IMR-90 (cell line): Measurements from ENCODE around the gene MDP1. TPM values are rescaled to one million over a fixed set of nuclear protein-coding genes. Genes with fewer than 3 reads are reported as not detected.

Experiments used
- ATAC-seq: fragments of 200-7000 bp; cut with Tn5 transposase; 2 replicates; pipeline ENCODE4 v1.9.1; 2020; ENCODE audit warnings: low read depth, mild to moderate bottlenecking, moderate library complexity
- BruUV-seq: library from RNA; stranded (reverse); fragments of 400-500 nt; replicated peaks from 2 replicates; lab custom pipeline; 2021; lab: Mats Ljungman, UMichigan
- CTCF ChIA-PET: fragments of 300-600 bp; formaldehyde crosslinking; extraction: SDS; loops from one replicate; lab custom pipeline; 2021; ENCODE audit warnings: antibody characterized with exemption; lab: Yijun Ruan, JAX
- POLR2A ChIA-PET: fragments of 300-600 bp; sonication (Branson Sonifier 250); formaldehyde crosslinking; loops from one replicate; lab custom pipeline; 2022; ENCODE audit warnings: antibody characterized with exemption; ENCODE audit not compliant: unreplicated experiment; lab: Charles Lee
- DNase-seq: peaks from one replicate; pipeline ENCODE4 v3.0.0; 2013
- H2AFZ ChIP-seq: replicated peaks from 2 replicates; pipeline ENCODE3; 2013; ENCODE audit warnings: low read length, mild to moderate bottlenecking; ENCODE audit not compliant: poor library complexity
- H2AK5ac ChIP-seq: 2 replicates; pipeline ENCODE4 v1.6.1; 2013; ENCODE audit warnings: low read depth, low read length, inconsistent platforms
- H2AK9ac ChIP-seq: replicated peaks from 2 replicates; pipeline ENCODE3; 2013; ENCODE audit warnings: mild to moderate bottlenecking, low read depth, low read length, moderate library complexity; ENCODE audit not compliant: poor library complexity
- H2BK120ac ChIP-seq: 2 replicates; pipeline ENCODE4 v1.6.1; 2013; ENCODE audit warnings: low read depth, low read length, inconsistent platforms
- H2BK15ac ChIP-seq: 3 replicates; pipeline ENCODE4 v1.6.1; 2013; ENCODE audit warnings: low read depth, low read length, inconsistent platforms
- H2BK20ac ChIP-seq: 2 replicates; pipeline ENCODE4 v1.6.1; 2013; ENCODE audit warnings: low read depth, mild to moderate bottlenecking, inconsistent platforms, low read length, moderate library complexity
- H2BK5ac ChIP-seq: 2 replicates; pipeline ENCODE4 v1.6.1; 2013; ENCODE audit warnings: mild to moderate bottlenecking, low read depth, low read length, inconsistent platforms; ENCODE audit not compliant: poor library complexity, severe bottlenecking
- H3K14ac ChIP-seq: replicated peaks from 2 replicates; pipeline ENCODE4 v1.6.1; 2013; ENCODE audit warnings: low read depth, low read length, inconsistent platforms
- H3K18ac ChIP-seq: 2 replicates; pipeline ENCODE4 v1.6.1; 2013; ENCODE audit warnings: low read depth, low read length, control low read depth
- H3K23ac ChIP-seq: 2 replicates; pipeline ENCODE4 v1.6.1; 2013; ENCODE audit warnings: low read depth, low read length, inconsistent platforms
- H3K27ac ChIP-seq: 2 replicates; pipeline ENCODE4 v1.5.1; 2013; ENCODE audit warnings: mild to moderate bottlenecking, control low read depth, low read length; ENCODE audit not compliant: insufficient read depth
- H3K27me3 ChIP-seq: 2 replicates; pipeline ENCODE4 v1.6.1; 2013; ENCODE audit warnings: low read length; ENCODE audit not compliant: control insufficient read depth, insufficient read depth
- H3K36me3 ChIP-seq: 2 replicates; pipeline ENCODE4 v1.6.1; 2013; ENCODE audit warnings: low read length, mixed read lengths; ENCODE audit not compliant: control insufficient read depth, insufficient read depth
- H3K4ac ChIP-seq: 2 replicates; pipeline ENCODE4 v1.6.1; 2013; ENCODE audit warnings: low read depth, low read length, inconsistent platforms
- H3K4me1 ChIP-seq: 2 replicates; pipeline ENCODE4 v1.6.1; 2013; ENCODE audit warnings: low read length, mixed read lengths; ENCODE audit not compliant: control insufficient read depth, insufficient read depth
- H3K4me2 ChIP-seq: 2 replicates; pipeline ENCODE4 v1.6.1; 2013; ENCODE audit warnings: low read depth, mild to moderate bottlenecking, control low read depth, low read length, moderate library complexity
- H3K4me3 ChIP-seq: 2 replicates; pipeline ENCODE4 v1.5.1; 2013; ENCODE audit warnings: low read depth, mild to moderate bottlenecking, control low read depth, low read length, moderate library complexity; ENCODE audit not compliant: insufficient read depth
- H3K56ac ChIP-seq: 2 replicates; pipeline ENCODE4 v1.6.1; 2013; ENCODE audit warnings: low read length, inconsistent platforms; ENCODE audit not compliant: insufficient read depth; ENCODE audit errors: extremely low read depth
- H3K79me1 ChIP-seq, 2 experiments: 2 replicates each; pipeline ENCODE4 v1.6.1; 2013; ENCODE audit warnings: low read length in 2 of 2, inconsistent platforms in 1 of 2, low read depth in 1 of 2
- H3K9ac ChIP-seq: 2 replicates; pipeline ENCODE4 v1.6.1; 2013; ENCODE audit warnings: low read depth, low read length, control low read depth
- H3K9me1 ChIP-seq: 2 replicates; pipeline ENCODE4 v1.6.1; 2013; ENCODE audit warnings: low read length, inconsistent platforms; ENCODE audit not compliant: insufficient read depth
- H3K9me3 ChIP-seq: 2 replicates; pipeline ENCODE4 v1.6.1; 2013; ENCODE audit warnings: low read length; ENCODE audit not compliant: control insufficient read depth, insufficient read depth
- H4K20me1 ChIP-seq: 2 replicates; pipeline ENCODE4 v1.6.1; 2013; ENCODE audit warnings: low read length, inconsistent platforms; ENCODE audit not compliant: insufficient read depth
- H4K5ac ChIP-seq: 2 replicates; pipeline ENCODE4 v1.6.1; 2013; ENCODE audit warnings: mild to moderate bottlenecking, low read depth, low read length, control low read depth
- H4K8ac ChIP-seq, 2 experiments: 2 replicates each; pipeline ENCODE4 v1.6.1; 2013; ENCODE audit warnings: low read depth in 2 of 2, low read length in 2 of 2, control low read depth in 1 of 2, inconsistent platforms in 1 of 2
- H4K91ac ChIP-seq: 2 replicates; pipeline ENCODE4 v1.6.1; 2013; ENCODE audit warnings: low read depth, low read length, inconsistent platforms; ENCODE audit not compliant: insufficient read depth
- BHLHE40 ChIP-seq: fragments of 150-350 bp; IDR thresholded peaks from 2 replicates; pipeline ENCODE4 v1.6.1; 2016; ENCODE audit warnings: mild to moderate bottlenecking, low read depth, low read length
- CEBPB ChIP-seq: IDR thresholded peaks from 2 replicates; pipeline ENCODE4 v1.6.1; 2012; ENCODE audit warnings: low read depth, low read length, improper control_type of control experiment
- CHD1 ChIP-seq: IDR thresholded peaks from 2 replicates; pipeline ENCODE4 v1.6.1; 2012; ENCODE audit warnings: low read depth, low read length, improper control_type of control experiment
- FOS ChIP-seq: fragments of 150-350 bp; IDR thresholded peaks from 2 replicates; pipeline ENCODE4 v1.6.1; 2016; ENCODE audit warnings: low read depth, low read length
- MAFK ChIP-seq: IDR thresholded peaks from 2 replicates; pipeline ENCODE4 v1.6.1; 2012; ENCODE audit warnings: low read depth, low read length, improper control_type of control experiment
- MAZ ChIP-seq: IDR thresholded peaks from 2 replicates; pipeline ENCODE4 v1.6.1; 2012; ENCODE audit warnings: low read depth, mild to moderate bottlenecking, low read length, improper control_type of control experiment, moderate library complexity, borderline replicate concordance
- MXI1 ChIP-seq: IDR thresholded peaks from 2 replicates; pipeline ENCODE4 v1.6.1; 2012; ENCODE audit warnings: low read depth, mild to moderate bottlenecking, low read length, moderate library complexity, borderline replicate concordance
- NFE2L2 ChIP-seq: fragments of 150-350 bp; IDR thresholded peaks from 2 replicates; pipeline ENCODE4 v1.6.1; 2016; ENCODE audit warnings: low read depth, mild to moderate bottlenecking, low read length
- RAD21 ChIP-seq: IDR thresholded peaks from 2 replicates; pipeline ENCODE4 v1.6.1; 2012; ENCODE audit warnings: low read length, improper control_type of control experiment
- RCOR1 ChIP-seq: IDR thresholded peaks from 2 replicates; pipeline ENCODE4 v1.6.1; 2012; ENCODE audit warnings: mild to moderate bottlenecking, low read length, improper control_type of control experiment; ENCODE audit not compliant: insufficient replicate concordance
- RFX5 ChIP-seq: IDR thresholded peaks from 2 replicates; pipeline ENCODE4 v1.8.0; 2012; ENCODE audit warnings: low read depth, mild to moderate bottlenecking, low read length, moderate library complexity
- WGBS, 2 experiments: methylation state at CpG; one replicate each; pipeline versions ENCODE4 v1.1.5 to v1.1.7; 2013; ENCODE audit warnings: missing lambda C conversion rate in 2 of 2; ENCODE audit not compliant: insufficient read length in 1 of 2; ENCODE audit errors: extremely low coverage in 2 of 2; 5-methylcytosine and 5-hydroxymethylcytosine counted together
- dilution Hi-C: fragments of 300-500 bp; cut with HindIII; formaldehyde crosslinking; loops from one replicate; pipeline ENCODE4 v1.14.3; 2018; ENCODE audit warnings: low sequenced_read_pairs; ENCODE audit not compliant: unreplicated experiment
- in situ Hi-C: fragments of 300-500 bp; cut with MboI; formaldehyde crosslinking; loops from 3 replicates; pipeline ENCODE4 v1.14.3; 2019; ENCODE audit warnings: low sequenced_read_pairs, inconsistent platforms, mixed read lengths
- intact Hi-C: fragments of 100-400 bp; cut with micrococcal nuclease; formaldehyde crosslinking; loops from 2 replicates; pipeline ENCODE4 v1.10.0; 2022
- polyA plus RNA-seq, 3 experiments: library from polyadenylated mRNA; depleted of rRNA; stranded (reverse); fragments of >200 nt; gene quantifications; 2 replicates each; pipeline ENCODE4 v1.2.3, GENCODE V29; 2012; ENCODE audit warnings: low replicate concordance in 1 of 3
- total RNA-seq: library from RNA; depleted of rRNA; stranded (reverse); fragments of >200 nt; gene quantifications from 2 replicates; pipeline ENCODE4 v1.2.3, GENCODE V29; 2012
- TF ChIP-seq, protein P1 (sequence below): fragments of 150-350 bp; IDR thresholded peaks from 2 replicates; pipeline ENCODE4 v1.6.1; 2017; ENCODE audit warnings: mild to moderate bottlenecking, antibody characterized with exemption, low read length, low read depth
- TF ChIP-seq, protein P2 (sequence below): conservative IDR thresholded peaks from 2 replicates; pipeline ENCODE4 v1.5.1; 2012; ENCODE audit warnings: mild to moderate bottlenecking, low read depth, low read length, improper control_type of control experiment

The MDP1 gene
- total and polyA plus RNA-seq, 2 of the 4 experiments (the other 2 are of a cell fraction), result 15.1 to 17.8 TPM

DNA sequence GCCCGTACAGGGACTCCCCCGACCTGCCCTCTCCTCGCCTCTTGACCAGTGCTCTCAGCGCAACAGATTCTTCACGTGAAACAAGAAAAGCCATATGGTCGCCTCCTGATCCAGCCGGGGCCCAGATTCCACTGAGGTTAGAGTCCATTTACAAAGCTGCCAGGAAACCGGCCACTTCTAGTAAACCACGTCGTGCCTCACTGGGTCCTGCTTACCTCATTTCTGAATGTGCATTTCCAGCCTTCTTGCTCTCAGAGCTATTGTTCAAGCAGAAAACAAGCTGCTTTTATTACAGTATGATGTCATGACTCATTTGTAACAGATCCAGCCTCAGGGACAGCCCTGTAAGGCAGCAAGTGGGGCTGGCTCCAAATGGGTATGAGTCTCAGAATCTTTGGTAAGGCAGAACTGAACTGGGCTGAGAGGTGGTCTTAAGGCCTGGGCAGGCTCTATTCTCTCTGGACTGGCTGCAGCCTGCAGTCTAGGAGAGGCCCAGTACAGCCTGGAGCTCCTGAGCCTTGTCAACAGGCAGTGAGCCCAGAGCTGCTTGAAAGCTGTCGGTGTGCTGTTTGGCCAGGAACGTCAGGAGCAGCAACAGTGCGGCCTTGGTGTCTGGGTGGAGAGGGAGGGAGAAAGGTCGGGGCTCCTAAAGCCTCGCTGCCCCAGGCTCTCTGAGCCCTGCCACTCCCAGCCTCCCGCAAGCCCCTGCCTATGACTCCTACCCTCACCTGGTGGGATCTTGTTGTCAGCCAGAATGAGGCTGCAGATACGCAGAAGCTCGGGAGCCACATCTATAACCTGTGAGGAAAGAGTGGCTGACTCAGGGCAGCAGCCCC, 35.7 kb downstream of the MDP1 start:
- H3K27ac ChIP-seq, result peak overlapping the region; percentile 34; the same call in 1 of the 2 replicates
- POLR2A ChIA-PET, result interaction anchor here (0.6 kb wide), 1 partner anchor 9 kb away, joined by 3 read pairs; no protein-coding TSS in a partner anchor
- no peak overlapping the region for H3K4ac ChIP-seq
- H4K20me1 ChIP-seq, result no peaks in the 10 kb centered on the region
- TF ChIP-seq CHD1 (no peak), MAFK (no peak), NFE2L2 (no peak), RCOR1 (no peak), RFX5 (no peak), RAD21 (no peak), BHLHE40 (no peak), MAZ (no peak), CEBPB (no peak), MXI1 (no peak), FOS (no peak)
- TF ChIP-seq, protein P1, sequence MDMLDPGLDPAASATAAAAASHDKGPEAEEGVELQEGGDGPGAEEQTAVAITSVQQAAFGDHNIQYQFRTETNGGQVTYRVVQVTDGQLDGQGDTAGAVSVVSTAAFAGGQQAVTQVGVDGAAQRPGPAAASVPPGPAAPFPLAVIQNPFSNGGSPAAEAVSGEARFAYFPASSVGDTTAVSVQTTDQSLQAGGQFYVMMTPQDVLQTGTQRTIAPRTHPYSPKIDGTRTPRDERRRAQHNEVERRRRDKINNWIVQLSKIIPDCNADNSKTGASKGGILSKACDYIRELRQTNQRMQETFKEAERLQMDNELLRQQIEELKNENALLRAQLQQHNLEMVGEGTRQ, result no peak
- TF ChIP-seq, protein P2, sequence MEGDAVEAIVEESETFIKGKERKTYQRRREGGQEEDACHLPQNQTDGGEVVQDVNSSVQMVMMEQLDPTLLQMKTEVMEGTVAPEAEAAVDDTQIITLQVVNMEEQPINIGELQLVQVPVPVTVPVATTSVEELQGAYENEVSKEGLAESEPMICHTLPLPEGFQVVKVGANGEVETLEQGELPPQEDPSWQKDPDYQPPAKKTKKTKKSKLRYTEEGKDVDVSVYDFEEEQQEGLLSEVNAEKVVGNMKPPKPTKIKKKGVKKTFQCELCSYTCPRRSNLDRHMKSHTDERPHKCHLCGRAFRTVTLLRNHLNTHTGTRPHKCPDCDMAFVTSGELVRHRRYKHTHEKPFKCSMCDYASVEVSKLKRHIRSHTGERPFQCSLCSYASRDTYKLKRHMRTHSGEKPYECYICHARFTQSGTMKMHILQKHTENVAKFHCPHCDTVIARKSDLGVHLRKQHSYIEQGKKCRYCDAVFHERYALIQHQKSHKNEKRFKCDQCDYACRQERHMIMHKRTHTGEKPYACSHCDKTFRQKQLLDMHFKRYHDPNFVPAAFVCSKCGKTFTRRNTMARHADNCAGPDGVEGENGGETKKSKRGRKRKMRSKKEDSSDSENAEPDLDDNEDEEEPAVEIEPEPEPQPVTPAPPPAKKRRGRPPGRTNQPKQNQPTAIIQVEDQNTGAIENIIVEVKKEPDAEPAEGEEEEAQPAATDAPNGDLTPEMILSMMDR, result no peak
- no peak overlapping the region for H4K5ac ChIP-seq
- in situ Hi-C loops, result no loop called here
- peak overlapping the region; percentile 79 for H2AK9ac ChIP-seq
- intact Hi-C loops, result no loop called here
- H2AFZ ChIP-seq, result peak overlapping the region; percentile 46
- H3K27me3 ChIP-seq, result no peaks in the 10 kb centered on the region
- ATAC-seq, result peak; percentile 81
- no peak overlapping the region for H4K8ac ChIP-seq
- H2BK5ac ChIP-seq, result no peak overlapping the region
- H3K9me3 ChIP-seq, result no peaks in the 10 kb centered on the region
- no peak overlapping the region for H4K91ac ChIP-seq
- H3K23ac ChIP-seq, result no peak overlapping the region
- no peaks in the 10 kb centered on the region for H3K9me1 ChIP-seq
- dilution Hi-C loops, result no loop called here
- no peak overlapping the region for H3K4me3 ChIP-seq
- H3K56ac ChIP-seq, result no peak overlapping the region
- BruUV-seq, result no TSS peak
- no peak overlapping the region for H3K4me2 ChIP-seq
- H3K79me1 ChIP-seq, result peaks cover 0 to 5% of the 10 kb centered on the region in 2 experiments; a peak in 1 of 4 replicates
- H2BK15ac ChIP-seq, result no peak overlapping the region
- no peak overlapping the region for H3K14ac ChIP-seq
- H3K4me1 ChIP-seq, result peaks cover 2% of the 10 kb centered on the region; the same call in 1 of the 2 replicates
- CTCF ChIA-PET, result interaction anchor here (0.5 to 1.1 kb wide), 2 partner anchors 11 to 1153 kb away, joined by 4 to 5 read pairs; no protein-coding TSS in a partner anchor
- WGBS, 2 experiments, result 91% methylated on average over 6 of the region's 18 CpGs; no CpG with 5 or more reads in 1 of the 2 experiments
- H2BK20ac ChIP-seq, result no peak overlapping the region
- DNase-seq, result peak; percentile 90
- H3K9ac ChIP-seq, result no peak overlapping the region
- H3K36me3 ChIP-seq, result peaks cover 74% of the 10 kb centered on the region
- 0 out of 2 replicates have a peak overlapping the region, but pooled peaks have one; percentile 3 for H2AK5ac ChIP-seq
- no peak overlapping the region for H3K18ac ChIP-seq
- no peak overlapping the region for H2BK120ac ChIP-seq
